Loucy (cell line): Measurements from ENCODE around the gene HS6ST3.

ENCODE experiments used
- H2AFZ ChIP-seq: fragments of 200-600 bp; sonication (generic); 2 replicates; pipeline ENCODE4 v1.6.0; 2016; ENCODE audit warnings: antibody characterized with exemption, mild to moderate bottlenecking, low read length, moderate library complexity
- H3F3A ChIP-seq: fragments of 200-600 bp; 2 replicates; pipeline ENCODE4 v1.6.0; 2016; ENCODE audit warnings: antibody characterized with exemption, low read depth, mild to moderate bottlenecking
- H3K27me3 ChIP-seq: fragments of 200-600 bp; sonication (generic); 2 replicates; pipeline ENCODE4 v1.6.1; 2014; ENCODE audit warnings: low read length, mild to moderate bottlenecking; ENCODE audit not compliant: insufficient read depth, poor library complexity, severe bottlenecking
- H3K36me3 ChIP-seq: fragments of 200-600 bp; sonication (generic); 2 replicates; pipeline ENCODE4 v1.6.1; 2016; ENCODE audit warnings: low read length; ENCODE audit not compliant: insufficient read depth
- H3K4me1 ChIP-seq: fragments of 200-600 bp; sonication (generic); 2 replicates; pipeline ENCODE4 v1.5.1; 2014; ENCODE audit warnings: low read length, mild to moderate bottlenecking; ENCODE audit not compliant: insufficient read depth, poor library complexity, severe bottlenecking
- H3K4me2 ChIP-seq: fragments of 200-600 bp; sonication (generic); 2 replicates; pipeline ENCODE4 v1.6.0; 2014; ENCODE audit warnings: antibody characterized with exemption, low read length, low read depth, mild to moderate bottlenecking; ENCODE audit not compliant: poor library complexity, severe bottlenecking
- H3K4me3 ChIP-seq: fragments of 200-600 bp; sonication (generic); 2 replicates; pipeline ENCODE4 v1.5.1; 2014; ENCODE audit warnings: low read length, mild to moderate bottlenecking, mixed read lengths; ENCODE audit not compliant: poor library complexity, severe bottlenecking
- H3K79me2 ChIP-seq: fragments of 200-600 bp; sonication (generic); 2 replicates; pipeline ENCODE4 v1.6.1; 2014; ENCODE audit warnings: low read length; ENCODE audit not compliant: insufficient read depth
- H3K9ac ChIP-seq: fragments of 200-600 bp; sonication (generic); 2 replicates; pipeline ENCODE4 v1.6.0; 2014; ENCODE audit warnings: mild to moderate bottlenecking, low read depth, low read length, moderate library complexity; ENCODE audit not compliant: poor library complexity, severe bottlenecking
- H3K9me2 ChIP-seq: fragments of 200-600 bp; sonication (generic); replicated peaks from 2 replicates; pipeline ENCODE4 v1.6.1; 2016; ENCODE audit warnings: low read depth, low read length, mixed read lengths
- H3K9me3 ChIP-seq: fragments of 200-600 bp; sonication (generic); 2 replicates; pipeline ENCODE4 v1.6.1; 2014; ENCODE audit warnings: mild to moderate bottlenecking, antibody characterized with exemption, low read length, low read depth; ENCODE audit not compliant: insufficient read depth
- H4K20me1 ChIP-seq: fragments of 200-600 bp; sonication (generic); 2 replicates; pipeline ENCODE4 v1.6.0; 2014; ENCODE audit warnings: antibody characterized with exemption, low read length, mild to moderate bottlenecking; ENCODE audit not compliant: insufficient read depth, poor library complexity, severe bottlenecking
- EZH2phosphoT487 ChIP-seq: fragments of 200-600 bp; IDR thresholded peaks from 2 replicates; pipeline ENCODE4 v1.6.1; 2018; ENCODE audit warnings: antibody characterized with exemption, mild to moderate bottlenecking, moderate library complexity, borderline replicate concordance
- TF ChIP-seq, protein P1 (sequence below): fragments of 200-600 bp; sonication (generic); conservative IDR thresholded peaks from 2 replicates; pipeline ENCODE4 v1.5.1; 2014; ENCODE audit warnings: mild to moderate bottlenecking, antibody characterized with exemption, low read length

The HS6ST3 gene

DNA sequence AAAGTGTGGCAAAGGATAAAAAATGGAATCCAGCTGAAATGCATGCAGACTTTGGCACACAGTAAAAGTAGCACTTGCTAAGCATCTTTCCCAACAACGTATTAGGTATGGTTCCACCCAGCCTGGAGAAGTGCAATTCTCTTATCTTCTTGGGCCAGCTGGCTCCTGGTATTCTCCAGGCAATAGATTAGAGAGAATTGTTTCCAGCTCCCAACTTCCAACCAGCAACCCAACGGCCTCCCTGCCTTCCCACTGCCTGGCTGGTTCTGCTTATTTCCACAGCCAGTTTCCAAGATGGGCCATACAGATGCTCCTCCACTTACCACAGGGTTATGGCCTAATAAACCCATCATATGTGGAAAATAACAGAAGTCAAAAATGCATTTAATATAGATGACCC lies 771.0 kb downstream of the HS6ST3 start:
- Histone ChIP-seq H3K9me3 (0 out of 2 replicates have a peak, but pooled peaks cover 3% of the 10 kb centered on the region), H3K9ac (no peak overlapping the region), H3K36me3 (no peaks in the 10 kb centered on the region), H2AFZ (no peak overlapping the region), H3K4me2 (no peak overlapping the region), H3K27me3 (no peaks in the 10 kb centered on the region), H4K20me1 (peaks cover 3% of the 10 kb centered on the region), H3K79me2 (no peaks in the 10 kb centered on the region), H3K4me1 (no peaks in the 10 kb centered on the region), H3K9me2 (no peaks in the 10 kb centered on the region), H3F3A (no peaks in the 10 kb centered on the region), H3K4me3 (no peak overlapping the region)
- TF ChIP-seq EZH2phosphoT487, result no peak
- TF ChIP-seq, protein P1, sequence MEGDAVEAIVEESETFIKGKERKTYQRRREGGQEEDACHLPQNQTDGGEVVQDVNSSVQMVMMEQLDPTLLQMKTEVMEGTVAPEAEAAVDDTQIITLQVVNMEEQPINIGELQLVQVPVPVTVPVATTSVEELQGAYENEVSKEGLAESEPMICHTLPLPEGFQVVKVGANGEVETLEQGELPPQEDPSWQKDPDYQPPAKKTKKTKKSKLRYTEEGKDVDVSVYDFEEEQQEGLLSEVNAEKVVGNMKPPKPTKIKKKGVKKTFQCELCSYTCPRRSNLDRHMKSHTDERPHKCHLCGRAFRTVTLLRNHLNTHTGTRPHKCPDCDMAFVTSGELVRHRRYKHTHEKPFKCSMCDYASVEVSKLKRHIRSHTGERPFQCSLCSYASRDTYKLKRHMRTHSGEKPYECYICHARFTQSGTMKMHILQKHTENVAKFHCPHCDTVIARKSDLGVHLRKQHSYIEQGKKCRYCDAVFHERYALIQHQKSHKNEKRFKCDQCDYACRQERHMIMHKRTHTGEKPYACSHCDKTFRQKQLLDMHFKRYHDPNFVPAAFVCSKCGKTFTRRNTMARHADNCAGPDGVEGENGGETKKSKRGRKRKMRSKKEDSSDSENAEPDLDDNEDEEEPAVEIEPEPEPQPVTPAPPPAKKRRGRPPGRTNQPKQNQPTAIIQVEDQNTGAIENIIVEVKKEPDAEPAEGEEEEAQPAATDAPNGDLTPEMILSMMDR, result no peak

DNA sequence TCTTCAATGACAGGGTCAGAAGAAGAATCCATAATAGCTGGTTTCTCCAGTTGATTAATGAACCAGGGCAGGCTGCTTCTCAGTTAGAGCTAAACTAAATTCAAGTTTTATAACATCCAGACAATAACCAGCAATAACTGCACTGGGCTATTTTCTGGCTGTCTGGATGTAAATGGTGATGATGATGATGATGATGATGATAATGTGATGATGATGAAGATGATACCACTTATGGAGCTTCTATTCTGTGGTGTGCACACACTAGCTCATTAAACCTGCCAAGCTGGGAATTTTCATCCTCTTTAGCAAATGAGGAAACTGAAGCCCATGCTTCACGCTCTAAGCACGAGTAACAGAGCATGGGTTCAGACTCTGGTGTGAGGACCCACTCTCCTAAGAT lies 772.2 kb downstream of the HS6ST3 start:
- no peak overlapping the region for H3K4me3 ChIP-seq
- H3K9me3 ChIP-seq, result 0 out of 2 replicates have a peak, but pooled peaks cover 3% of the 10 kb centered on the region
- TF ChIP-seq EZH2phosphoT487, result no peak
- TF ChIP-seq, protein P1, result no peak
- H3K36me3 ChIP-seq, result no peaks in the 10 kb centered on the region
- H3K9me2 ChIP-seq, result no peaks in the 10 kb centered on the region
- no peak overlapping the region for H3K9ac ChIP-seq
- H2AFZ ChIP-seq, result no peak overlapping the region
- H3K4me2 ChIP-seq, result no peak overlapping the region
- H3K4me1 ChIP-seq, result no peaks in the 10 kb centered on the region
- no peaks in the 10 kb centered on the region for H3F3A ChIP-seq
- peaks cover 3% of the 10 kb centered on the region for H4K20me1 ChIP-seq
- no peaks in the 10 kb centered on the region for H3K27me3 ChIP-seq
- no peaks in the 10 kb centered on the region for H3K79me2 ChIP-seq

DNA sequence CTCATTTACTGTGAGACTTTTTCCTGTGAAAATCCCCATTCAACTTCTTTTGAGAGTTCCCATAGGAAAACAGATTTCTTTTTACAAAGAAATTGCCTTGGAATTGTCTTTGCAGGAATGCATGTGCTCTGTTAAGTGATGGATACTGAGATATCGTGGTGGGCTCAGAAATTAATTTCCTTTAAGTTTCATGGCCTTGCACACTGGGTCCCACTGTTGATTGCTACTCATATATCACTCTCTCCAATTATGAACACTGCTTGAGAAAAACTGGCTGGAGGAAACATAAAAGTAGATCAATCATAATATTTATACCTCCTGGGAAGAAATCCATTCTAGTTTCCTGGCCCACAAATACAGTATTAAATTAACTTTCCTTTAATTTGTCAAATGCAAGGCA lies 773.1 kb downstream of the HS6ST3 start:
- H2AFZ ChIP-seq, result no peak overlapping the region
- H3K9me3 ChIP-seq, result no peaks in the 10 kb centered on the region
- no peak overlapping the region for H3K4me2 ChIP-seq
- no peak for TF ChIP-seq EZH2phosphoT487
- TF ChIP-seq, protein P1, result no peak
- H3F3A ChIP-seq, result no peaks in the 10 kb centered on the region
- peaks cover 3% of the 10 kb centered on the region for H4K20me1 ChIP-seq
- H3K36me3 ChIP-seq, result no peaks in the 10 kb centered on the region
- no peaks in the 10 kb centered on the region for H3K27me3 ChIP-seq
- no peak overlapping the region for H3K9ac ChIP-seq
- no peaks in the 10 kb centered on the region for H3K4me1 ChIP-seq
- no peaks in the 10 kb centered on the region for H3K79me2 ChIP-seq
- H3K4me3 ChIP-seq, result no peak overlapping the region
- no peaks in the 10 kb centered on the region for H3K9me2 ChIP-seq
